Ovary (tissue), 3 donors: Measurements from ENCODE around the gene MAPK8IP1.

Source experiments
- EP300 ChIP-seq: sonication (generic); formaldehyde crosslinking; IDR thresholded peaks from one replicate; pipeline ENCODE4 v1.6.1; 2017; ENCODE audit warnings: antibody characterized with exemption
- TF ChIP-seq, protein P1 (sequence below), 3 donors: fragments of 450-650 bp in 2 of 3; fragments of 200-600 bp in 1 of 3; IDR thresholded peaks; one replicate each; pipeline versions ENCODE4 v1.5.1 to v1.8.0; 2016 to 2022; ENCODE audit warnings: antibody characterized with exemption in 3 of 3, mild to moderate bottlenecking in 1 of 3
- donor health status: DM: no; HTN: no; CAD: no.

DNA sequence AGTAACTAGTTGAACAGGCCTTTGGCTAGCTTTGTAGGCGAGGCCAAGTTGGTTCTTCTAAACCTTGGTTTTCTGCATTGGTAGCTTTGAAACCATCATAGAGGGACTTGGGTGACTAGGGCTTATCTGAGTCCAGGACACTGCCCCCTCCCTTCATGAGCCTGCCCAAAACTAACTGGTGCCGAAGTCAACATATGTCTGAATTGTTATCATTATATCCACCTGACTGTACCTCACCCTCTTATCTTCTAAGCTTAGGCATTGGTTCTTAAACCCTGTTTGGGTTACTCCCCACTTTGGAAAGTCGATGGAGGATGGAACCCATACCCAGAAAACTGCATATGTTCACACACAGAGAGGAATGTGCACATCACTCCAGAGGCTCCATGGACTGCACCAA is 7.6 kb upstream of the MAPK8IP1 start:
- no peak for TF ChIP-seq EP300
- TF ChIP-seq, protein P1, sequence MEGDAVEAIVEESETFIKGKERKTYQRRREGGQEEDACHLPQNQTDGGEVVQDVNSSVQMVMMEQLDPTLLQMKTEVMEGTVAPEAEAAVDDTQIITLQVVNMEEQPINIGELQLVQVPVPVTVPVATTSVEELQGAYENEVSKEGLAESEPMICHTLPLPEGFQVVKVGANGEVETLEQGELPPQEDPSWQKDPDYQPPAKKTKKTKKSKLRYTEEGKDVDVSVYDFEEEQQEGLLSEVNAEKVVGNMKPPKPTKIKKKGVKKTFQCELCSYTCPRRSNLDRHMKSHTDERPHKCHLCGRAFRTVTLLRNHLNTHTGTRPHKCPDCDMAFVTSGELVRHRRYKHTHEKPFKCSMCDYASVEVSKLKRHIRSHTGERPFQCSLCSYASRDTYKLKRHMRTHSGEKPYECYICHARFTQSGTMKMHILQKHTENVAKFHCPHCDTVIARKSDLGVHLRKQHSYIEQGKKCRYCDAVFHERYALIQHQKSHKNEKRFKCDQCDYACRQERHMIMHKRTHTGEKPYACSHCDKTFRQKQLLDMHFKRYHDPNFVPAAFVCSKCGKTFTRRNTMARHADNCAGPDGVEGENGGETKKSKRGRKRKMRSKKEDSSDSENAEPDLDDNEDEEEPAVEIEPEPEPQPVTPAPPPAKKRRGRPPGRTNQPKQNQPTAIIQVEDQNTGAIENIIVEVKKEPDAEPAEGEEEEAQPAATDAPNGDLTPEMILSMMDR (IDR thresholded peaks at IDR 0.05): no peak
